GM18526 (cell line): ENCODE results near the gene ID2.

Experiments
- POLR2A ChIP-seq: IDR thresholded peaks from 3 replicates; pipeline ENCODE4 v1.6.1; 2011; ENCODE audit not compliant: insufficient read length; ENCODE audit errors: extremely low read depth

The ID2 gene, protein sequence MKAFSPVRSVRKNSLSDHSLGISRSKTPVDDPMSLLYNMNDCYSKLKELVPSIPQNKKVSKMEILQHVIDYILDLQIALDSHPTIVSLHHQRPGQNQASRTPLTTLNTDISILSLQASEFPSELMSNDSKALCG

DNA sequence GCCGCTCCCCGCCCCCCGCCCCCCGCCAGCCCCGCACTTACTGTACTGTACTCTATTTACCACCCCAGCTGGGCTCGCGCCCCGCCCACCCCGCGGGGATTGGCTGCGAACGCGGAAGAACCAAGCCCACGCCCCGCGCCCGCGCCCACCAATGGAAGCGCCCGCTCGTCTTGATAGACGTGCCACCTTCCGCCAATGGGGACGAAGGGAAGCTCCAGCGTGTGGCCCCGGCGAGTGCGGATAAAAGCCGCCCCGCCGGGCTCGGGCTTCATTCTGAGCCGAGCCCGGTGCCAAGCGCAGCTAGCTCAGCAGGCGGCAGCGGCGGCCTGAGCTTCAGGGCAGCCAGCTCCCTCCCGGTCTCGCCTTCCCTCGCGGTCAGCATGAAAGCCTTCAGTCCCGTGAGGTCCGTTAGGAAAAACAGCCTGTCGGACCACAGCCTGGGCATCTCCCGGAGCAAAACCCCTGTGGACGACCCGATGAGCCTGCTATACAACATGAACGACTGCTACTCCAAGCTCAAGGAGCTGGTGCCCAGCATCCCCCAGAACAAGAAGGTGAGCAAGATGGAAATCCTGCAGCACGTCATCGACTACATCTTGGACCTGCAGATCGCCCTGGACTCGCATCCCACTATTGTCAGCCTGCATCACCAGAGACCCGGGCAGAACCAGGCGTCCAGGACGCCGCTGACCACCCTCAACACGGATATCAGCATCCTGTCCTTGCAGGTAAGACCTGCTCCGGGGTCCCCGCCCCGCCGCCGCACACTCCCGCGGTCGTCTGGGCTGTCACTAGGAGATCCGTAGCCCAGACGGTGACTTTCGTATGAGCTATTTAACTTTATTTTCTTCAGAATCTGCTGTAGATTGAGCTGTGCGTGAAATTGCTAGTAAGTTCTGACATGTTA lies at the start of gene ID2:
Gene ID2 (plus strand): TSS at position 271 of the 907 bp plus-strand sequence. CDS start 110 bp downstream, at position 381.
- peak; percentile 100 for TF ChIP-seq POLR2A

DNA sequence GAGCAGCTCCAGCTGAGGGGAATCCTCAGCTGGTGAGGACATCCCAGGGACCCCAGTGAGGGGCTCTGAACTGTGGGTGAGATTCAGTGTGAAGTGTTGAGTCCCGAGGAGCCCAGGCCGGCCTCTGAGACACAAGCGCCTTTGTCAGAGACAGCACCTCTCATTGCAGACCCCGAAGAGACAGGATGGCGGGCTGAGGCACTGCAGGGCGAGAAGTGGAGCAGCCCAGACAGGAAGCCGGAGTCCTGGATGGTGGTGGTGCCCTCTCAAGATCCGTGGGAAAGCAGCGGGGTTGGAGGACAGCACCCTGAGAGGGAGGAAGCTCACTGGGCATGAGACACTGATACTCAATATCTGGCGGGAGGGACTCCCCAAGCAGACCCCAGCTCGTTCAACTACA lies 49.1 kb upstream of the ID2 start:
- no peak for TF ChIP-seq POLR2A

DNA sequence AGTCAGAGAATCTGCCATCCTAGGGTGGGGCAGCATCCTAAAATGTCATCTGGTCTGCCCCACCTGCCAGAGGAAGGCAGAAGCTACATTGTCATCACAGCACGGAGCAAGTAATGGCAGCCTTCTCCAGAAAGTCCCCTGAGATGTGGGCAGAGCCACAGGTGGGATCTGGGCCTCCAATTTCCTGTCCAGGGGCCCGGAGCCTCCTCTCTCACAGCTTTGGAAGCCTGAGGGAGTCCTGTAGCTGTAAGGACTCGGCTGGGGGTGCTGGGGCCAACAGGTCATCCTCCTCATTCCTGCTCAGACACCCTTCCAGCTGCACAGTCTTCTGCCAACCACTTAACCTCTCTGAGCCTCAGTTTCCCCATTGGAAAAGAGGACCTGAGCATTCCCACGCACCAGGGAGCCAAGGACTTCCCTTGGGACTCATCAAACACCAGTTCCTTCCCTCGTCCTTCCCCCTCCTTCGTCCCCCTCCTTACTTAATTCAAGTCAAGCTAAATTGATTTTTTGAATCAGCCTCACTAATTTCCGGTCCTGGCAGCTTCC lies 48.6 kb upstream of the ID2 start:
- no peak for TF ChIP-seq POLR2A

DNA sequence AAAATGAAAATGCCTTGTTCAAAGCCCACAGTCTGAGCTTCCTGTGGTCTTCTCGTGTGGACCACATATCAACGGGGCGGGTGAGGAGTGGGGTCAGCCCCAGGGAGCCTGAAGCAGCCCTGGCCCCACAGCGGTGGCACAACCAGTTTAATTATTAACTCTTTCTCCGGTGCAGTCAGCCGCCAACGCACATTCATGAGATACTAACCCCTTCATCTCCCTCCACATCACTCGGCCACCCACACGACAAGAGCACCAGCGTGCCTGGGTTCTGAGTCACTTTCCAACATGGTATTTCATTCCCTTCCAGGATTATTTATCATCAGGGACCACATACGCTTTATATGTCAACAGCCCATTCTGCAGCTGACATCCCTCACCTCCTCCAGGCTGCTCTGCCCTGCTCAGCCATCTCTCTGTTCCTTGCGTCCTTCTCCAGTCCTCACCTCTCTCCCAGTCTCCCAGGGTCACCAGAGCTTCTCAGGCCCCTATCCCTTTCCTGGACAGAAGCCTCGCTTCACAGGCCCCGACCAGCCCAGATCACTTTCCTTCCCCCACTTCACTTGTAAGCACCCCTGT lies 48.0 kb upstream of the ID2 start:
- no peak for TF ChIP-seq POLR2A

DNA sequence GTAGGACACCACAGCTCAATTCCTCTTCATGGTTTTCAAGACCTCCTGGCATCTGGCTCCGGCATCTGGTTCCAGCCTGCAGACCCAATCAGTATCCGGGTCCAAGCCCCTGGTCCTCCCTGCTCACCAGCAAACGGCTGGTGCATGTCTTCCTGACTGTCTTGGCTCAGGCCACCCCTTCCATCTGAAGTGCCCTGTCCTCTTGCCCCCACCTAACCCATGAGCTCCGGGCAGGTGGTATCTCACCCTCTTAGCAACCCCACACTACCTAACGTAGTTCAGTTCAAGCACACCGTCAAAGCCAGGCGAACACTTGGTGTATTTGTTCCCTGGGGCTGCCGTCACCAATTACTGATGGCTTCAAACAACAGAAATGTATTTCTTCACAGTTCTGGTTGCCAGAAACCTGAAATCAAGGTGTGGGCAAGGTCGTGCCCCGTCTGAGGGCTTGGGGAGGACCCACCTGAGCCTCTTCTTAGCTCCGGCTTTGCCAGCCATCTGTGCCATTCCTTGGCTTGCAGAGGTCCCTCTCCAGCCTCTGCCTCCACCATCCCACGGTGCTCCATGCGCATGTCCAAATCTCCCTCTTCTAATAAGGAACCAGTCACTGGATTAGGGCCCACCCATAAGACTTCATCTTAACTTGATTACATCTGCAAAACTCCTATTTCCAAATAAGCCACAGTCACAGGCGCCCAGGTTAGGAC lies 47.2 kb upstream of the ID2 start:
- TF ChIP-seq POLR2A = no peak

DNA sequence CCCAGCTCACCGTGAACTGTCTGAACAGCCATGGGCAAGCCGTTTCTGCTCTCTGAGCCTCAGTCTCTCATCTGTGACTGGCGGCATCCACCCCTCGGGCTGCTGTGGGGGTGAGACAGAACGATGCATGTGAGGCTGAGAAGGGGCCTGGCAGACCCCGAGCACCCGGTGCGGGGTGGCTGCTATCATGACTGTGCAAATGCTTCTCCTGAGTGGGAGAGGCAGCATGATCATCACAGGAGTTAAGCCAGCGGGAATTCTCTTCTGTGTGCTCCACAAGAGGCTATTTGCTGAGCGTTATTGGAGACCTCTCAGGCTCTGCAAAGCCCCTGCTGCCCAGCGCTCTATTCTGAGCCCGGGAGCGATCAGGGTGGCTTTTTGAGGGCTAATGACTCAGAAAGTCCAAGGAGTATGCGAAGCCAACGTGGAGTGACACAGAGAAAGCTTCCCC lies 45.8 kb upstream of the ID2 start:
- TF ChIP-seq POLR2A = no peak

DNA sequence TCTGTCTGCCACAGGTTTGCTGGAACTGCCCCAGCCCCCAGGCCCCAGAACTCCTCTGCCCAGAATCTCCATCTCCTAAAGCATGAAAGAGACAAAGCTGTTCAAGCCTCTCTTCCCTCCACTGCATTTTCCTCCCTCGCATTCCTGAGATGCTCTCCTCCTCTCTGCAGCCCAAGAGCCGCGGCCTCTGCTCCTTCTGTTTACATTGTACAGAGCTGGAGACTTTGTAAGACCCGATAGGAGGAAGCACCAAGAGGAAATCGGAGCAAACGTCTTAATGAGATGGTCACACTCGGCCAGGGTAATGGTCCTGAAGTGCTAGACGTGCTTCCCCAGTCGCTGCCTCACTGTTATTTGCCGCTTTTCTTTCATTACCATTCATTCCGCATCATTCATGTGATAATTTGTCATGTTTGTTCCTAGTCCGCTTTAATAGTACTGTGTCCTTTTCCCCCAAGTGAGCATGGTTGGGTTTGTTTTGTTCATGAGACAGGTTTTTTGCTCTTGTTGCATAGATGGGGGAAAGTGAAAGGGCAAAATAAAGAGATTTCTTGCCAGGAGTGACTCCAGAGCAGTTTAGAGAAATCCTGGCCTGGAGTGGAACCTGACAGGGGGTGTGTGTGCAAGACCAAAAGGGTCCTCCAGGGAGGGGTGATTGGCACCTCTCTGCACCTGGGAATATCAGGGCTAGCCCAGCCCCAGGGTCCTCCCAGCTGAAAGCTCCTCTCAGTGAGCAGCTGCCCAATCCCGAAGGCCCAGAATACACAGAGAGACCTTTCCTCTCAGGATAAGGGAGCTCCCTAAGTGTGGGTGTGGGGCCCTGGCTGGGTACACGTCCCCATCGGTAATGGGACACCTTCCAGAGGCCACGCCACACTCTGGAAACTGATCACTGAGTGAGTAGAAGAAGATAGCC lies 44.9 kb upstream of the ID2 start:
- no peak for TF ChIP-seq POLR2A

DNA sequence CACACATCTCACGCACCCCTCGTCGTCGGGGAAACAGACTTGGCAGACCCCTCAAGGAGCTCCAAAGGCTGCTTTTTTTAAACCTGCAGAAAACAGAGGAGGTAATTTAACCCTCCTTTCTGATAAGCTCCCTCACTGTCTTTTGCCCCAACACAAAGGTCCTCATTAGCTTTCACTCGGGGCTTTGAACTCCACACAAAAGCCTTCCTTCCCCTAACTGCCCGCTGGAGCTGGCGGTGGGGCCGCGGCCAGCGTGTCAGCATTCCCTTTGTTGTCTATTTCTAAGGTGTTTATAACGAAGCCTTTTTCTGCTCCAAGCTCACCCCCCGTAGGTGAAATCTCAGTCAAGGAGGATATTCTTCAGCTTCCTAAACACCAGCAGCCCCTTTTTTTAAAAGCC lies 43.5 kb upstream of the ID2 start:
- TF ChIP-seq POLR2A = no peak

DNA sequence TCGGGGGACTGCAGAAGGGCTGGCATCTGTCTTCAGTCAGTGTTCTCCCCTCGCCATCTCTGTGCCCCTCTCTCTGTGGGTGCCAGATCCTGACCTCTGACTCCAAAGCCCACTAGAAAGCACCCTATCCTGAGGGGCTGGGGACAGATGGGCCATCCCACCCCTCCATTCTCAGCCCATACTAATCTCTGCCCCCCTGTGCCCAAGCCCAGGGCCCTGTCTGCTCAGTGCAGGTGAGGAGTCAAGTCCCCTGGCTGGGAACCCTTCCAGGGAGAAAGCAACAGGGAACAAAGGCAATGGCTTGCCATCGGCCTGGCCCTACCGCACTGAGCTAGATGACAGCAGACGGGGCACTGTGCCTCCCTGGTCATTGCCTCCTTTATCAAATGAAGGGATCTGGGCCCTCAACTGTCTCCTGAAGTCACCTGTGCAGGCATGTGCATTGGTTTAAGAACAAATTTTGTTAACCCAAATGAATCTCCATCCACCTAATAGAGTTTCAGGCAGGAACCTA lies 42.7 kb upstream of the ID2 start:
- TF ChIP-seq POLR2A = no peak

DNA sequence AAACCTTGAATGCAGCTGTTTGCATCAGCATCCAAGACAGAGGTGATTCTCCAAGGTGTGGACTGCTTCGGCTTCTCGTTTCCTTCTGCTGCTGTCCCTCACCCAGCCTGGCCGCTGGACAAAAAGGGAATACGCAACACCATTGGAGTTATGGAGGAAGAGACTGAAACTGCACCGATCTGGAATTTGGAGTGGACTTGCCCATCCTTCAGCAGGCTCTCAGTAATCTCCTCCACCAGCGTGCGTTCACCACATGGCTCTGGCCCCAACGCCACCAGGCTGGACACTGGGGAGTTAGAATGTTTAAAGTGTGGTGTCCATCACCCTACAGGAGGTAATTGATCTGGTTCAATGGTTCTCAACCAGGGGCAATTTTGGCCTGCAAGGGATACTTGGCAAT lies 41.4 kb upstream of the ID2 start:
- TF ChIP-seq POLR2A = no peak

DNA sequence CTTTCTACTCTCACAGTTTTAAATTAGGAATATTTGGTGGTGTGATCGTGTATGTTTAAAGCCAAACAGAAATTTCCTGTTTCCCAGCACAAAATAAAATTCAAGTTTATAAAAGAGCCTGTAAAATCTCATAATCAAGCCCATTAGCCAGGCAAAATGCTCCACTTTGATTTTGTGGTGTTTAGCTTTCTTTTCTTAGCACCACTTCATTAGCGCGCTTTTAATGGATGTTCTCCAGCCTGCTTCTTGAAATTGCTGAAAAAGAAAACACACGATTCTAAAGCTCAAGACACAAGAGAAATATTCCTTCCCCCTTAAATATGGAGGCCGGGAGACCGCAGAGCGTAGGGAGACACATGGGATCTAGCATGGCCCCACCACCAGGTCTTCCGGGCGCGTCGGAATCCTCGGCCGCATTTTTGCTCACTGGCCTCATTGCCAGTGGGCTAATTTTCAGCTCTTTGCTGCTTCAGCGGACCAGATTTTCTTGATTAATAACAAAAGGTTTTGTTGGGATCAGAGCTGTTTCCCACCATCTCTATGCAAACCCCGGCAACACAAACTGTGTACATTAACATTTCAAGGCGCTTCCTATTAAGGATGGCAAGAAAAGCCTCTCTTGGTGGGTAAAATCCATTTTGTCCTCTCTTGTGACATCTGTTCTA lies 40.4 kb upstream of the ID2 start:
- TF ChIP-seq POLR2A = no peak

DNA sequence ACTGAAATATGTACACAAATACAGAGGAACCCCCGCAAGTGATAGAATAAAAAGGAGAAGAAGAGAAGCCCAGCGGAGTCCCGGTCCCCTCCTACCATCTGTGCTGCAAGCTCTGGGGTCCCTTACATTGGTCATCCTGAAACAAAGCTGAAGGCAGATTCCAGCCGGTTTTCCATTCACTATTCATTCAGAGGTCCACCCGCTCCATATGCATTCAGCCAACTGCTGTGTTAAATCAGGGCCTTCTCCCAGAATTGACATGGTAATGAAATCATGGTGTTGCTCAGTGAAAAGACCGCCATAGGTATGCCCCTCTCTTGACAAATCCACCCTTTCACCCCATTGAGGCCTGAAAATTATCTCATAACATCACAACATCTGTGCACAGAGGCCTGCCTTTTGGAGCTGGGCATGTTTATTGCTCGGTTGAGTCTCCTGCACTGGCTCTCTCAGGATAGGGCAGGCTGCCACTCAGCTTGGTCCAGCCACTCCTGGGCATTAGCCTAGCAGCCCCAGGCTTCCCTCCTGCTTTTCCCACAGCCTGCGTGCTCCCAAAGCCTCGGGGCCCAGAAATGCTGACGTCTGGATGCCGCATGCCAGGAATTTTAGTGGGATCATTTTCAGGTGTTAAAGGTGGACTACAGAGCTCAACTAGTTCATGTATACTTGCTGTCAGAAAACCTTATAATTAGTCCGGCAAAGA lies 39.3 kb upstream of the ID2 start:
- TF ChIP-seq POLR2A = no peak
